HG03469 (cell line): ENCODE data around the gene TNFRSF14.

Source experiments
- ATAC-seq: cut with Tn5 transposase; IDR thresholded peaks from one replicate; pipeline ENCODE4 v1.9.1; 2021; ENCODE audit warnings: mild to moderate bottlenecking, moderate library complexity, moderate number of reproducible peaks; ENCODE audit not compliant: unreplicated experiment

The TNFRSF14 gene

GRCh38 chr1:2597441-2598328 lies 41.5 kb downstream of the TNFRSF14 start:
- no peak for ATAC-seq

DNA sequence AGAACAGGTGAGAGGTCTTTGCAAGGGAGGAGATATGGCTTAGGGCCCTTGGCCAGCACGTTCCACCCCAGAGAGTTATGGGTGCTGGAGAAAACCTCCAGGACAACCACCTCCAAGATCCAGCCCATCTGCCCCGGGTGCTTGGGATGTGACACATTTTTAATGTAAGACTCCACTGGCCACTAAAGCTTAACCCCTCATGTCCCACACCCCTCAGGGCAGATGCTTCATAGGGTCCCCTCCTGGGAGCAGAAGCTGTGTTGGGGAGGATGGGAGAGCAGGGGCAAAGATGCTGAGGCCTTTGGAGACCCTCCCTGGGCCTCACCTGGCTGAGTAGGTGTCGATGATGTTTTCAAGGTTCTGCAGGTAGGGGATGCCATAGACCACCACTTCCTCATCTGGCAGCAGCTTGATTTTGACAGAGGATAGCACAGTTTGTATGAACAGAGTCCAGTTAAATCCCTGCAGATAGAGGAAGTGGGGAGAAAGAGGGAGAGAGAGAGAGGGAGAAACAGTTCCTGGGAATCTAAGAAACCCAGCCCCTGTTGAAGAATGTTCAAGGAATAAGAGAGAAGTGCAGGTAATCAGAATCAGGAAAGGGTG lies 42.3 kb downstream of the TNFRSF14 start:
- no peak for ATAC-seq

DNA sequence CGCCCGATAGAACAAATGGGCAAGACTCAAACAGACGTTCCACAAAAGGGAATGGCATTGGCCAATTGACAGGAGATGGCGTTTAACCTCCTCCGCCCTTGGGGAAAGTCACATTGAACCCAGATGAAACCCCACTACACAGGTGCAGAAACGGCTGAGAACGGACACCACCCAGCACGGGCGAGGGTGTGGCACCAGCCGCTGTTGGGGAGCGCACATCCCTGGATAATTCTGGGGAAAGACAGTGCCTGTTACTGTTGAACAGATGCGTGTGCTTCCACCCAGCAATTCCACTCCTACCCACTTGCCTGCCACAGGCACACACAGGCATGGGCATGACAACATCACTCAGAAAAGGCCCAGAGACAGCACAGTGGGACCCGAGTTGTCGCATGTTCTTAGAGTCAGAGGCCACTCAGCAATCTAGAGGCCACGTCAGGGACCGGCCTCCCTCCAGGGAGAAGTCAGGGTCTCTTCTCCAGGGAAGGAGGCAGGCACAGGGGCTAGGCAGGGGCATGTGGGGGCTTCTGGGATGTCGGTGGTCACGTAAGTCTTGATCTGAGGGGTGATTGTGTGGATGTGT lies 45.6 kb downstream of the TNFRSF14 start:
- ATAC-seq: no peak

GRCh38 chr1:2602311-2602835 lies 46.2 kb downstream of the TNFRSF14 start:
- ATAC-seq: no peak

DNA sequence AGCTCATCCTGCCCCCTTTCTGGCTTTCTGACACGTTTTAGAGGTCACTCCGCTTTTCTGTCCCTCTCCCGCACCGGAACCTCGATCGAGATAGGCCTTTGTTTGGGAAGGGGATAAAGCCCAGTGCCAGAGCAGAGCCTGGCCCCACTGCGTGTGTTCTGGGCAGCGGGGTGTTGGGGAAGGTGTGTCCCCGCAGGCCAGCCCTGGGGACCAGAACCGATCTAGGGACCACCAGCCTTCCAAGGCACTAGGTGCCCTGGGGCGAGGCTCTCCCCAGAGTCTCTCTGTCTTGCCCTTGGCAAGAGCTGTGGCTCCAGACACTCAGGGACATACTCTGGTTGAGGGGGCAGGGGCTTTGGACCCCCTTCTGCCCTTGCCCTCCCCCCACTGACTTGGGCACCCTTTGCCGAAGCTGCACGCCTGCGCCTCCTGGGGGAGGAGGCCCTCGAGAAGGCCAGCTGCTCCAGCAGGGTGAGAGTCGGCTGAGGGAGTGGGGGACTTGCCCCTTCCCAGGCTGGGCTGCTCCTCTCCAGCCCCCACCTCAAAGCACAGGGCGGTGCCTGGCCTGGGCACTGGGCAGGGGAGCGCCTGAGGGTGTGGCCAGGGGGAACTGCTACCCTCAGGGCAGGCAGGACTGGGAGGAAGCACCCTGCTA lies 46.8 kb downstream of the TNFRSF14 start:
- ATAC-seq: no peak

DNA sequence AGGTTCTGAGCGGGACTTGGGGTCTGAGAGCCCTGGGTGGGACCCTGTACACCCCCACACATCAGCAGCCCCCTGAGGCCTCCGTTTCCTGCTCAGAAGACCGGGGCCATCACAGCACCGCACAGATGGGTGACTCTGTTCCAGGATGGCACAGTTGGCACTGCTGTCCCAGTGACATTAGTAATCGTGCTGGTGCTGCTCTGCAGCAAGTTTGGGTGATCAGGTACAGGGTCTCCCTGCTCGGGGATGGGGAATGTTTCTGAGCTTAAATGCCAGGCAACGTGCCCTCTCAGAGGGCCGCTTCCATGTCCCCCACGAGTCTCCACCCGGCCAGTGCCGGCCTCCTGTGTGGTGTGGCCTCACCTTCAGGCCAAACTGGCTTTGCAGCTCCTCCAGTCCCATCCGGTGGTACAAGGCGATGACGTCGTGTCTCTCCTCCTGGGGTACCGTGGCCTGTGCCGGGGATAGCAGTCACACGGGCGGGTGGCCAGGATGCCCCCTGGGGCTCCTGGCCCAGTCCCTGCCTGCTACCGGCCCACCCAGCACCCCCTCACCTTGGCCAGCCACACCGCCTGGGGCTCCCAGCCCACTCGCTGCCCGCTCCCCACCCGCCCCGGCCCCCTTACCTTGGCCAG lies 47.5 kb downstream of the TNFRSF14 start:
- ATAC-seq: no peak

DNA sequence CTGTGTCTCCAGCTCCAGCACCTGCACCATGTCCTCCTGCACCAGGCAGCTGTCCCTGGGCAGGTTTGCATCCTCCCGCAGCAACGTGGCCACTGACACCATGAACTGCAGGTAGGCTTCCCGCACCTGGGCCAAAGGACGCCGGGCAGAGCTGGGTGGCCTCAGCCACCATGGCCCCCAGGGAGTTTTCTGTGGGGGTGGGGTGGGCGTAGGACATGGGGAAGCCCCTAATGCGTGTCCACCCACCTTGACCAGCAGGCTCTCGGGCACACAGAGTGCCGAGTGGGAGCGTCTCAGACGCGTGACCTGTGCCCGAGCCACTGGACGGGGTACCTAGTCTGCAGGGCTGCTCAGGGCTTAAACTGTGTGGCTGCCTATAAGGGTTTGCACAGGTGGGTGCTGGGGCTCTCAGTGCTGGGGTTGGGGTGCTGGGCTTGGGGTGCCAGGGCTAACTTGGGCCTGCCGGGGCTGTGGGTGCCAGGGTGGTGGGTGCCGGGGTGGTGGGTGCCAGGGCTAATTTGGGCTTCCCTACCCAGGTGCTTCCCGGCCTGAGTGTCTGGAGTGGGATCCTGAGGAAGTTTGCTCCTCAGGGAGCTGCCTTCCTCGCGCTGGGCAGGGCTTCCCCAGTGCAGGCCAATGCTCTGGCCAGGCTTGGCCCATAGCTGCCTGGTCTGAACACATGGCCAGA lies 48.1 kb downstream of the TNFRSF14 start:
- no peak for ATAC-seq

GRCh38 chr1:2604844-2605508 lies 48.8 kb downstream of the TNFRSF14 start:
- no peak for ATAC-seq

GRCh38 chr1:2605509-2606395 lies 49.6 kb downstream of the TNFRSF14 start:
- no peak for ATAC-seq

DNA sequence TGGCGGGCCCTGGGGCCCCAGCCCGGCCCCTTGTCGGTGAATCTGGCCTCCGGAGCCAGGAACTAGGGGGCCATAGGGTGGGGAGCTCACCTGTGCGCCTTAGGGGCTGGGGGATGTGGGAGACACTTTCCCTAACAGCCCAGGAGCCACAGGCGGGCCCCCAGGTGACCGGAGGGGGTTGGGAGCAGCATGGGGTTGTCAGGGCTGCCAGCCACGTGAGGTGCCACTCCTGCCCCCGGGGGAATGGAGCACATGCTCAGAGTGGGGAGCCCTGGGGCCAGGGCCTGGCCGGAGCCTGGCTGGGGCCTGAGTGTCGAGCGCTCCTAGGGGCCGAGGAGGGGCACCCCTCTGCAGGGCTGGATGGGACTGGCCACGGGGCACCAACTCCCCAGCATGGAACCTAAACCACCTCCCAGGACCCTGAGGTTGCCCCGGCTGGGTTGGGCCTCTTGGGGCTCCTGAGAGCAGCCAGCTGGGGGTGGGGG lies 50.3 kb downstream of the TNFRSF14 start:
- no peak for ATAC-seq

GRCh38 chr1:2606881-2607621 lies 50.9 kb downstream of the TNFRSF14 start:
- no peak for ATAC-seq

DNA sequence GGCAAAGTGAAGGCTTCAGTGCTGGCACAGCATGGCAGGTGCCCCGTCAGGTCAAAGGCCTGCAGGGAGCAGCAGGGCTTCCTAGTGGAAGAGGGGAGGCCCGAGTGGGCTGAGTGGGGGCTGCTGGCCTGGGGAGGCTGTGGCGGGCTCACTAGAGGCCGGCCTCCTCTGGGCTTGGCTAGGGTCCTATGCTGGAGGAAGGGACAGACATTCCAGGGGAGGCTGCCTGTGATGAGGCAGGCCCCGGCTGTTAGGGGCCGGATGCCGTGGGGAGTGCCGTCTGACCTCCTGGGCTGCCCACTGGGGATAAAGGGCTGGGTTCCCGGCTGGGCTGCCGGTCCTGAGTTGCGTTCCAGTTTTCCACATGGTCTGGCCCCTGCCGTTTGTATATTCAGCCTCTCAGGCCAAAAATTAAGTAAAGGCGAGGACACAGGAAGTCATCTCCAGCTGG lies 51.5 kb downstream of the TNFRSF14 start:
- ATAC-seq: no peak

GRCh38 chr1:2609319-2610035 lies 53.3 kb downstream of the TNFRSF14 start:
- ATAC-seq: no peak

DNA sequence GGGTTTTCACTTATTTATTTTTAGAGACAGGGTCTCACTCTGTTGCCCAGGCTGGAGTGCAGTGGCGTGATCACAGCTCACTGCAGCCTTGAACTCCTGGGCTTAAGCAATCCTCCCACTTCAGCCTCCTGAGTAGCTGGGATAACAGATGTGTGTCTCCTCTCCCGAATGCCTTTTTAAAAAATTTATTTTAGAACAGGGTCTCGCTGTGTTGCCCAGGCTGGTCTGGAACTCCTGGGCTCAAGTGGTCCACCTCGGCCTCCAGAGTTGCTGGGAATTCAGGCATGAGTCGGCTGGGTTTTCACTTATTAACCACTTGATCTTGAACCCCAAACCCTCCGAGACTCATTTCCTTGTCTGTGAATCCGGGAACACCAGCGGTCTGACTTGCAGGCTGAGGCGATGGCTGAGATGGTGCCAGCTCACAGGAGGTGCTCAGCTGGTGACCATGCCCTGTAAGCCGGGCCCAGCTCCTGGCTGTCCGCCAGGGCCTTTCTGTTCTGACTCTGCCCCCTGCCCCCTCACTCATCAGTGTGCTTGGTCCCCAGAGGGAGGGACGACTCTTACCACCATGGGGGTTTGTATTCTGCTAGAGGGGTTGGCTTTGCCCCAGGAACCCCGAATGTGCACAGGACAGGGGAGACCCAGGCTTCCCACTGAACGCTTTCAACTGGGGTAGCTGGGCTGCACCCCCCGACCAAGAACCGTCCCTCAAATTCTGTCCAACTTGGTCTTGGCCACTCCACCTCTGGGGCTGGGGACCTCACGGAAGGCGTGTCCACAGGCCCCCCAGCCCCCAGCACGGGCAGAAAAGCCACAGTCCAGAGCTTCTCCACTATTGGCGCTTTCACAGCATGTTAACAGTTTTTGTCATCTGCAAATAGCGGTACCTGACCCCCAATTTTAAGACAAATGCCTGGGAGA lies 54.1 kb downstream of the TNFRSF14 start:
- no peak for ATAC-seq

GRCh38 chr1:2611031-2611501 lies 54.9 kb downstream of the TNFRSF14 start:
- no peak for ATAC-seq
